Astrocyte (in vitro differentiated cells and primary cell): Measurements from ENCODE around the gene SALL2. TPM values are rescaled to one million over a fixed set of nuclear protein-coding genes. Genes with fewer than 3 reads are reported as not detected.

ENCODE experiments used
- DNase-seq: peaks from one replicate; pipeline ENCODE4 v3.0.0-alpha.2; 2010; ENCODE audit warnings: low read depth
- FAIRE-seq: peaks from 2 replicates; lab custom pipeline; 2011; peaks lifted over from hg19 to GRCh38; lab: Jason Lieb, UNC
- H2AFZ ChIP-seq: 2 replicates; pipeline ENCODE4 v1.6.0; 2012; ENCODE audit warnings: low read depth, low read length, inconsistent platforms
- H3K27ac ChIP-seq: 2 replicates; pipeline ENCODE4 v1.5.1; 2011; ENCODE audit warnings: low read depth, low read length, inconsistent platforms
- H3K27me3 ChIP-seq: 2 replicates; pipeline ENCODE4 v1.6.0; 2011; ENCODE audit warnings: low read length, inconsistent platforms; ENCODE audit not compliant: insufficient read depth
- H3K36me3 ChIP-seq: 2 replicates; pipeline ENCODE4 v1.5.1; 2011; ENCODE audit warnings: low read length, inconsistent platforms; ENCODE audit not compliant: insufficient read depth
- H3K4me1 ChIP-seq: 2 replicates; pipeline ENCODE4 v1.5.1; 2011; ENCODE audit warnings: low read length, inconsistent platforms; ENCODE audit not compliant: insufficient read depth
- H3K4me2 ChIP-seq: 2 replicates; pipeline ENCODE4 v1.6.0; 2012; ENCODE audit warnings: low read length, inconsistent platforms
- H3K4me3 ChIP-seq: 2 replicates; pipeline ENCODE4 v1.5.1; 2011; ENCODE audit warnings: low read depth, mild to moderate bottlenecking, low read length, inconsistent platforms; ENCODE audit not compliant: insufficient read depth
- H3K79me2 ChIP-seq: 2 replicates; pipeline ENCODE4 v1.6.0; 2012; ENCODE audit warnings: mild to moderate bottlenecking, low read length, inconsistent platforms; ENCODE audit not compliant: insufficient read depth
- H3K9ac ChIP-seq: 2 replicates; pipeline ENCODE4 v1.6.0; 2012; ENCODE audit warnings: mild to moderate bottlenecking, low read length, inconsistent platforms
- H3K9me3 ChIP-seq: 2 replicates; pipeline ENCODE4 v1.5.1; 2012; ENCODE audit warnings: low read depth, mild to moderate bottlenecking, low read length, inconsistent platforms; ENCODE audit not compliant: insufficient read depth
- H4K20me1 ChIP-seq: 2 replicates; pipeline ENCODE4 v1.6.0; 2012; ENCODE audit warnings: low read length, inconsistent platforms; ENCODE audit not compliant: insufficient read depth
- H3K27ac Mint-ChIP-seq: one replicate; pipeline ENCODE4 v1.8.0; 2021; ENCODE audit warnings: mild to moderate bottlenecking, mixed read lengths; ENCODE audit not compliant: unreplicated experiment
- H3K27me3 Mint-ChIP-seq: one replicate; pipeline ENCODE4 v1.8.0; 2021; ENCODE audit warnings: low read depth, mixed read lengths; ENCODE audit not compliant: unreplicated experiment
- H3K36me3 Mint-ChIP-seq: one replicate; pipeline ENCODE4 v1.8.0; 2021; ENCODE audit warnings: low read depth, mixed read lengths; ENCODE audit not compliant: unreplicated experiment
- H3K4me1 Mint-ChIP-seq: one replicate; pipeline ENCODE4 v1.8.0; 2021; ENCODE audit warnings: low read depth, mixed read lengths; ENCODE audit not compliant: unreplicated experiment
- H3K4me3 Mint-ChIP-seq: one replicate; pipeline ENCODE4 v1.8.0; 2021; ENCODE audit warnings: mild to moderate bottlenecking, moderate library complexity, mixed read lengths; ENCODE audit not compliant: unreplicated experiment
- H3K9me3 Mint-ChIP-seq: one replicate; pipeline ENCODE4 v1.8.0; 2021; ENCODE audit warnings: mild to moderate bottlenecking, mixed read lengths; ENCODE audit not compliant: unreplicated experiment
- EZH2 ChIP-seq: IDR thresholded peaks from 2 replicates; pipeline ENCODE4 v1.6.1; 2012; ENCODE audit warnings: mild to moderate bottlenecking, low read length, inconsistent platforms; ENCODE audit not compliant: insufficient read depth
- total RNA-seq: library from RNA; stranded (reverse); gene quantifications from 2 replicates; pipeline ENCODE4 v1.2.1, GENCODE V29; 2021
- TF ChIP-seq, protein P1 (sequence below): IDR thresholded peaks from 2 replicates; pipeline ENCODE4 v1.5.1; 2011; ENCODE audit warnings: low read depth, mild to moderate bottlenecking, inconsistent platforms, low read length, moderate library complexity; ENCODE audit not compliant: insufficient read depth

SALL2 gene
- total RNA-seq, 1 donor from 2014 or later: 34.5 TPM

DNA sequence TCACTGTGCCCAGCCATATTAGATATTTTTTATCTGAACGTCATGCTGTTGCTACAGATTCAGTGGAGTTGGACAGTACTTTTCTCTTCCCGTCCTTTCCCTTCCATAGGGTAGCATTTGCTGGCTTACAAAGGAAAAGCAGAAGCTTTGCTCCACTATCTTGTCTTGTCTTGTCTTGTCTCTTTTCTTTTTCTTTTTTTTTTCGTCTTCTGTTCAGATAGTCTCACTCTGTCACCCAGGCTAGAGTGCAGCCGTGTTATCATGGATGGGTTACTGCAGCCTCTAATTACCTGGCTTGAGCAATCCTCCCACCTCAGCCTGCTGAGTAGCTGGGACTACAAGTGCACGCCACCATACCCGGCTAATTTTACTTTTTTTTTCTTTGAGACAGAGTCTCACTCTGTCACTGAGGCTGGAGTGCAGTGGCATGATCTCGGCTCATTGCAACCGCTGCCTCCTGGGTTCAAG lies 32.6 kb upstream of the SALL2 start:
- Histone ChIP-seq H3K9ac (no peak overlapping the region), H3K27ac (no peak overlapping the region), H3K4me3 (no peak overlapping the region), H3K36me3 (no peaks in the 10 kb centered on the region), H3K4me2 (no peak overlapping the region), H4K20me1 (no peaks in the 10 kb centered on the region), H3K79me2 (no peaks in the 10 kb centered on the region), H3K27me3 (no peaks in the 10 kb centered on the region), H3K9me3 (no peaks in the 10 kb centered on the region), H2AFZ (no peak overlapping the region), H3K4me1 (peaks cover 4% of the 10 kb centered on the region)
- FAIRE-seq (no peak), DNase-seq (no peak)
- peaks cover 2% of the 10 kb centered on the region for H3K36me3 Mint-ChIP-seq
- H3K27me3 Mint-ChIP-seq: no peaks in the 10 kb centered on the region
- peak overlapping the region; percentile 34 for H3K27ac Mint-ChIP-seq
- peaks cover 2% of the 10 kb centered on the region for H3K4me1 Mint-ChIP-seq
- H3K9me3 Mint-ChIP-seq: no peaks in the 10 kb centered on the region
- H3K4me3 Mint-ChIP-seq: no peak overlapping the region
- TF ChIP-seq, protein P1, sequence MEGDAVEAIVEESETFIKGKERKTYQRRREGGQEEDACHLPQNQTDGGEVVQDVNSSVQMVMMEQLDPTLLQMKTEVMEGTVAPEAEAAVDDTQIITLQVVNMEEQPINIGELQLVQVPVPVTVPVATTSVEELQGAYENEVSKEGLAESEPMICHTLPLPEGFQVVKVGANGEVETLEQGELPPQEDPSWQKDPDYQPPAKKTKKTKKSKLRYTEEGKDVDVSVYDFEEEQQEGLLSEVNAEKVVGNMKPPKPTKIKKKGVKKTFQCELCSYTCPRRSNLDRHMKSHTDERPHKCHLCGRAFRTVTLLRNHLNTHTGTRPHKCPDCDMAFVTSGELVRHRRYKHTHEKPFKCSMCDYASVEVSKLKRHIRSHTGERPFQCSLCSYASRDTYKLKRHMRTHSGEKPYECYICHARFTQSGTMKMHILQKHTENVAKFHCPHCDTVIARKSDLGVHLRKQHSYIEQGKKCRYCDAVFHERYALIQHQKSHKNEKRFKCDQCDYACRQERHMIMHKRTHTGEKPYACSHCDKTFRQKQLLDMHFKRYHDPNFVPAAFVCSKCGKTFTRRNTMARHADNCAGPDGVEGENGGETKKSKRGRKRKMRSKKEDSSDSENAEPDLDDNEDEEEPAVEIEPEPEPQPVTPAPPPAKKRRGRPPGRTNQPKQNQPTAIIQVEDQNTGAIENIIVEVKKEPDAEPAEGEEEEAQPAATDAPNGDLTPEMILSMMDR: no peak
- TF ChIP-seq EZH2: no peak

DNA sequence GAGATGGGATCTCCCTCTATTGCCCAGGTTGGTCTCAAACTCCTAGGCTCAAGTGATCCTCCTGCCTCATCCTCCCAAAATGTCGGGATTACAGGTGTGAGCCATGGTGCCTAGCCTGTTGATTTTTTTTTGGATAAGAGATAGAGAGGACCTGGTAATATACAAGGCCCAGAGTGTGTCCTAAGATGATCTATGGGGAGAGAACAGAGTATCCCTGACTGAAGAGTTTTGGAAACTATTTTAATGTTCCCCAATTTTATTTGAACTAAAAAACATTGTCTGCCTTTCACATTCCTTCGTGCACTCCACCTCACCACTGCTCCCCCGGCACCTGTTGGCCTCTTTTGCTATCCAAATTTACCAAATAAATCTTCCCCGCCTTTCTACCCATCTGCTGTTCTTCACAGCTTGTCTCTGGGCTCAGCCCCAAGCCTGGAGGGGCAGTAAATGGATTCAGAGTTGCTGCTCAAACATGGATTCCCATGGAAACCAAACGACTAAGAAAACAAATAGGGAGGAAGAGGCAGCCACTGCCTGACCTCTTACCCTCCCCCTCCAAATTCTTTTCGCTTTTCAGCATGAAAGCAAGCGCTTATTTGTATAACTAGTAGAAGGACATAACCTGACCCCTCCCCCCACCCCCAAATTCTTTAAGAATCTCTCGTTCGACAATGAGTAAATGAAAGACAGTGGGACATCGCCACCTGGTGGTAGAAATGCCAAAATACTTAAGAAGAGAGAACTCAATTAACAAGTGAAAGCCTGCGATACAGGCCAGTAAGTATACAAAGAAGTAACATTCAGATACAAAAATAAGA lies 31.1 kb upstream of the SALL2 start:
- Histone ChIP-seq H3K9me3 (no peaks in the 10 kb centered on the region), H3K4me3 (peak overlapping the region; percentile 32), H3K27ac (no peak overlapping the region), H4K20me1 (no peaks in the 10 kb centered on the region), H3K9ac (peak overlapping the region; percentile 38), H3K36me3 (no peaks in the 10 kb centered on the region), H3K79me2 (no peaks in the 10 kb centered on the region), H2AFZ (peak overlapping the region; percentile 68), H3K27me3 (no peaks in the 10 kb centered on the region), H3K4me2 (peak overlapping the region; percentile 83), H3K4me1 (peaks cover 4% of the 10 kb centered on the region)
- H3K9me3 Mint-ChIP-seq: no peaks in the 10 kb centered on the region
- H3K27me3 Mint-ChIP-seq: no peaks in the 10 kb centered on the region
- TF ChIP-seq, protein P1: peak; percentile 77
- no peak for TF ChIP-seq EZH2
- FAIRE-seq (no peak), DNase-seq (peak; percentile 65)
- H3K36me3 Mint-ChIP-seq: peaks cover 2% of the 10 kb centered on the region
- H3K27ac Mint-ChIP-seq: peak overlapping the region; percentile 88
- peaks cover 2% of the 10 kb centered on the region for H3K4me1 Mint-ChIP-seq
- H3K4me3 Mint-ChIP-seq: peak overlapping the region; percentile 18
